Subcutaneous adipose tissue (tissue), 4 donors: ENCODE data around the gene METTL24. TPM values are rescaled to one million over a fixed set of nuclear protein-coding genes. Genes with fewer than 3 reads are reported as not detected.

Source experiments
- CTCF ChIP-seq: fragments of 450-650 bp; IDR thresholded peaks from one replicate; pipeline ENCODE4 v1.5.1; 2016; ENCODE audit warnings: low read depth, mild to moderate bottlenecking, control low read depth, antibody characterized with exemption, moderate library complexity
- total RNA-seq, 4 donors: library from RNA; depleted of rRNA; stranded (reverse); fragments of >200 nt; gene quantifications; one replicate each; pipeline ENCODE4 v1.1.0, GENCODE V29; 2016

METTL24 gene
- total RNA-seq, 4 donors from 2014 or later, result 0.68 to 0.88 TPM; not detected in 2

- TF ChIP-seq CTCF, result no peak
These were observed 5.6 kb upstream of the METTL24 start for GRCh38 chr6:110363748-110364147.

GRCh38 chr6:110360676-110361075 lies 2.5 kb upstream of the METTL24 start:
- no peak for TF ChIP-seq CTCF

- TF ChIP-seq CTCF, result no peak
These were observed 1.4 kb upstream of the METTL24 start for GRCh38 chr6:110359556-110359955.

- no peak for TF ChIP-seq CTCF
These were observed 508 bp upstream of the METTL24 start for GRCh38 chr6:110358553-110359160.

GRCh38 chr6:110357298-110357663 lies 868 bp downstream of the METTL24 start:
- no peak for TF ChIP-seq CTCF

- no peak for TF ChIP-seq CTCF
These were observed 1.4 kb downstream of the METTL24 start for GRCh38 chr6:110356778-110357177.

GRCh38 chr6:110355727-110356126 lies 2.4 kb downstream of the METTL24 start:
- no peak for TF ChIP-seq CTCF
